Skin epidermis (tissue), 12 donors: ENCODE measurements around the gene CIPC.
A peak's percentile ranks its signal among the peaks of the same experiment; 100 is the strongest.

Source experiments
- H3K27ac ChIP-seq, 21 experiments: fragments of 200-600 bp; sonication (generic) in 11 of 21; one replicate each; pipeline ENCODE4 v1.5.0; 2020; ENCODE audit warnings: mild to moderate bottlenecking in 3 of 21, inconsistent platforms in 2 of 21, moderate library complexity in 2 of 21
- H3K4me3 ChIP-seq, 7 experiments: fragments of 200-600 bp; sonication (generic) in 2 of 7; one replicate each; pipeline ENCODE4 v1.5.0; 2020; ENCODE audit warnings: inconsistent platforms in 2 of 7, mild to moderate bottlenecking in 2 of 7, moderate library complexity in 1 of 7

Gene CIPC

GRCh38 chr14:77097700-77098528, at the start of gene CIPC:
TSS of gene CIPC (plus strand) at chr14:77098258. CDS start at chr14:77105709, 7,451 bp downstream.
- H3K4me3 ChIP-seq, result peak within 1 kb of the TSS; percentile 72 to 95 (median 82)

DNA sequence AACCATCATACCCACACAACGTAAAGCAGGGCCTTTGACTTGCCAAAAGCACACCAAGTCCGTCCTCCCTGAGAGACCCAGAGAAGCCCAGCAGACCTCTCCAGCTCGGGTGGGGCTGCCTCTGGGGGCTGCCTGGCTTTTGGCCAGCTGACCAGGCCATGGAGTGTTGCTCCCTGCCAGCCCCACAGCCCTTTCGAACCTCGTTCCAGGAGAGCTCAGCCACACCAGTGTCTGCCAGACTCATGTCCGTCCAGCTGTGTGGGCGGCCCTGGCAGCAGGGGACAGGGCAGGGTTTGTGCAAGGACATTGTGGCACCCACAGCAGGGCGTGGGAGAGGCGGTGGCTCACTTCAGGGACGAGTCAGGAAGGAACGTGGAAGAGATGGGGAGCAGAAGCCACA, 46.9 kb upstream of the CIPC start:
- peak overlapping the region in 15 of 21 experiments; percentile 4 to 78 (median 66) for H3K27ac ChIP-seq

More at GRCh38 chr14:77097700-77098528, at the start of gene CIPC:
- H3K27ac ChIP-seq, result peak within 1 kb of the TSS; percentile 90 to 98 (median 96)

GRCh38 chr14:77052281-77053044, 45.6 kb upstream of the CIPC start:
- Histone ChIP-seq H3K4me3 (no peak overlapping the region), H3K27ac (peak overlapping the region in 17 of 21 experiments; percentile 15 to 78 (median 47))

More for the DNA sequence above, 46.9 kb upstream of the CIPC start:
- H3K4me3 ChIP-seq, result no peak overlapping the region

DNA sequence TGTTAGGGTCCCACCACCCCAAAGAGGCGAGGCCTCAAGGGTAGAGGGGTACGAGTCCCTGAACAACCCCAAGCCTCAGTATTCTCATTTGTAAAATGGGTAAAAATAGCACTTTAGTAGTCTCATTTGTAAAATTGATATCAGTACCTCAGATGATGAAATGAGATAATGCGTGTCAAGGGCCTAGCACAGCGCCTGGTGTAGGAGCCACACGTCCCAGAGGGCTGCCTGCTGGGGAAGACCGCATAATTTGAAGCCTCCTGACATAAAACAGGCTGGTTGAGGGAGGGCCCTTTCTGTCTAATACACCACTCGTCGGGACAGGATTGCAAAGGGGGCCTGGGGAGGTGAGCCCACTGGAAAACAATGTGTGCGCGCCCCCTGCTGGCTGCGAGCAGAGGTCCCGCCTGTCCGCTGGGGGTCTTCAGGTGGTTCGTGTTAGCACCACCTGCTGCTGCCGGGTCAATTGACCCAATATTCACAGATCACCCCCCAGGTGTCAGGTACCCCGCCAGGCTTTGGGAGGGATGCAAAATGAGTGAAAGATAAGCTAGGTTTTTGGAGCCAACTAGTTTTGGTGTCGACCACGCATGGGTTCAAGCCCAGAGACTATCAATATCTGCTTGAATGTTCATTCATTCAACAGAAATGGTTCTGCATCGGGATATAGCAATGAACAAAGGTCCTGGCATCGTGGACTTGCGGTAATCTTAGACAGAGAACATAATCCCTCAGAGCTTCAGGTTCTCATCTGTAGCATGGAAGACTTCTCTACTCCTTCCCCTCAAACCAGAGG, 44.8 kb upstream of the CIPC start:
- no peak overlapping the region for H3K4me3 ChIP-seq
- peak overlapping the region in 15 of 21 experiments; percentile 15 to 78 (median 53) for H3K27ac ChIP-seq

- Histone ChIP-seq H3K27ac (peak overlapping the region in 4 of 21 experiments; percentile 8 to 30 (median 16)), H3K4me3 (no peak overlapping the region)
These were observed 42.8 kb upstream of the CIPC start for GRCh38 chr14:77055306-77055705.

GRCh38 chr14:77055981-77056380, 42.1 kb upstream of the CIPC start:
- Histone ChIP-seq H3K27ac (no peak overlapping the region), H3K4me3 (no peak overlapping the region)

DNA sequence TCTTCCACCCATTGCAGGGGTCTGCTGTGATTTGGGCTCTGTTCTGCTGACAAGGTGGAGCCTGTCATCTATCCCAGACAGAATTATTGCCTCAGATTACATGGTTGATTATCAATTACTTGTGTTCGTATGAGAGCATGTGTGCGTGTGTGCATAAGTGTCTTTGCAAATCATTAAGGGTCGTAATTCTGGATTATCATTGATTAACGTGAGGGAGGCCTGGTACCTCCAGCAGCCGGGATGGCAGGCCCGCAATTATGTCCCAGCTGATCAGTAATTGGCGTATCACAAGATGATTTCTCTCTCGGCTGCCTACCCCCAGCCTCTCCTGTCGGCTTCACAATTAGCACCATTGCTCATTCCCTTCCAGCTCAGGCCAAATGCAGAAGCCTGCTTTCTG, 39.9 kb upstream of the CIPC start:
- Histone ChIP-seq H3K27ac (peak overlapping the region in 1 of 21 experiments; percentile 23), H3K4me3 (no peak overlapping the region)

DNA sequence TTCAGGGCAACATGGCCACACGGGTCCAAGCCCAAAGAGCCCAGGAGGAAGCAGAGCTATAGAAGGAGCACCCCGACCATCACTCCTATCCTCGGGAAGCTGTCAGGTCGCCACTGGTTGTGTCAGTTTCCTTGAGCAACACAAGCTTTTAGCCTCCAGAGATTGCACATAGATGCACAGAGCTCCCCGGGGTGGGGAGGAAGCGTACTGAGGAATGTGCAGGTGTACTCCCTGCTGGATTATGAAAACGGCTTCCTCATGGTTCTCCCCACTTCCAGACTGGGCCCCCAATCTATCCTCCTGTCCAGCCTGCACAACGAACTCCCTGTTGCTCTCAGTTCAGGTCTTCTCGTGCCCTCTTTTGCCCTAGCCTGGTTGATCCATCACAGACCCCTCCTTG, 39.3 kb upstream of the CIPC start:
- no peak overlapping the region for H3K4me3 ChIP-seq
- peak overlapping the region in 6 of 21 experiments; percentile 23 to 53 (median 38) for H3K27ac ChIP-seq

GRCh38 chr14:77059276-77059915, 38.7 kb upstream of the CIPC start:
- Histone ChIP-seq H3K4me3 (no peak overlapping the region), H3K27ac (peak overlapping the region in 7 of 21 experiments; percentile 14 to 53 (median 33))

GRCh38 chr14:77061630-77062257, 36.3 kb upstream of the CIPC start:
- Histone ChIP-seq H3K27ac (peak overlapping the region in 1 of 21 experiments; percentile 4), H3K4me3 (no peak overlapping the region)

- Histone ChIP-seq H3K4me3 (no peak overlapping the region), H3K27ac (peak overlapping the region in 1 of 21 experiments; percentile 4)
These were observed 35.8 kb upstream of the CIPC start for GRCh38 chr14:77062261-77062660.

DNA sequence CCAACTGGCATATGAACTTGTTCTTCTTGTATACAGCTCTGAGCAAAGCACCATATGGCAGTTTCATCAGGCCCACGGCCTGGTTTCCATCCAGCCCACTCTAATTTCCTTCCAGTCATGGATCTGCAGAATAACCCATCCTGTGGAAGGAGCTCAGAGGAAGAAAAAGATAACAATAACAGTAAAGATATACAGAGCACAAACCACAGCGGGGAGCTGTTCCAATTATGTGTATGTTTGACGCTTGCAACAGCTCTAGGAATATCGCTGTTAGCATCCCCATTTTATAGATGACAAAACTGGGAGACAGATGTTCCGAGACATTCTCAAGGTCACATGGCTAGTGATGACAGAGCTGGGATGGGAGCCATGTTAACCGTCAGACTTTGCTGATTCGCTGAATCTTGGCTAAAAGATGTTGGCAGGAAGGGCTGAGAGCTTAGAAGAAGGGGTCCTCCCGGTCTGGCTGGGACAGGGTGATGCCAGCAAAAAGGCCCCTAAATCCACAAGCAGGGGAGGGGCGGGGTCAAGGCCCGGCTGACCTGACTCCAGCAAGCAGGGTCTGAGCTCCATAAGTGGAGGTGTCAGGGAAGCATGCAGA, 34.4 kb upstream of the CIPC start:
- Histone ChIP-seq H3K27ac (no peak overlapping the region), H3K4me3 (no peak overlapping the region)

DNA sequence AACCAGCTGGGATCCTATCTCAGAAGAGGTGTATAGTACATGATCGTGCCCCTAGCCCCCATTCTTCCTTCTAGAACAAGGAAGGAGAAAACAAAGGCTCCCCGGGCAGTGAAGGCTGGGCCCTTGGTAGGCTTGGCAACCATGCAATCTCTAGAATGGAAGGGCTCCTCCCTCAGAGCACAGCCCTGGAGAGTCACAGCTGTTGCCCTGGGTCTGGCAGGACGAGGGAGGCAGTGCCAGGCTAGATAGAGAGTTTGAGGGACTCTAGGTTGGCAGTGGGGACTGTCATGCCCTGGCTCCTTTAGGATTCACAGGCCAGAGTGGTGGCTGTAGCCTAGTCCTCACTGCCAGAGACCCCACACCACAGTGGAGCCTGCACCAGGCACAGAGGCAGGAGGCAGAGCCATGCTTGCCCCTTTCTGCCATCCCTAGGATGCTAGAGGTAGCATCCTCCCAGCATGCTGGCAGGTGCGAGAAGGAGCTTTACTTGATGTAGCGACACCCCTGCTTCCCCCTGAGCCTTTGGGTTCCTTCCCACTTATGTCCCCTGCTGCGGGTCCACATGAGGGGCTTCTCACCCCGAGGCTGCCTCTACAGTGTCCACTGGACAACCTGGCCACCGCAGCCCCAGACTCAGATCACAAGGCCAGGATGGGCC, 33.4 kb upstream of the CIPC start:
- peak overlapping the region in 1 of 21 experiments; percentile 6 for H3K27ac ChIP-seq

DNA sequence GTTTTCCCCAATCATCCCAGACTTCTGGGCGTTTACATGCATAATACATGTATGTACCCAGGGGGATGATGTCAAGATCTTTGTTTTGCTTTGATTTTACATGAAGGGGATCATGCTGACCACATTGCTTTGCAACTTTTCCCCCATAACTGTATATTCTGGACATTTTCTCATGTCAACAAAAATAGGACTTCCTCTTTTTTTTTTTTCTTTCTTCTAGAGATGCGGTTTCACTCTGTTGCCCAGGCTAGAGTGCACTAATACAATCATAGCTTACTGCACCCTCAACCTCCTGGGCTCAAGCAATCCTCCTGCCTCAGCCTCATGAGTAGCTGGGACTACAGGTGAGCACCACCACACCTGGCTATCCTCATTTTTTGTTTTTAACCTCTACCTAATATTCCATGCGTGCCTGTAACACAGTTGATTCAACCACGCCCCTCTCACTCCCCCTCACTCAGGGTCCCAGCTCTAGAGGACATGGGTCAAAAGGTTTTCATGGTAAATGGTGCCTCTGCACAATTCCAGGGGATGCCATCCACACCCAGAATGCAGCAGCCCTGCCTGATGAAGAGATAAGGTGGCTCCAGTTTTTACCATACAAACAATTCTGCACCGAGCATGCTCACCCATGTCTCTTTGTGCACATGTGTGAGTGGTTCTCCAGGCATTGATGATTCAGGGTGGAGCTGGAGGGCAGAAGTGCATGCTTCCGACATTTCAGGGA, 32.0 kb upstream of the CIPC start:
- H3K4me3 ChIP-seq, result no peak overlapping the region
- H3K27ac ChIP-seq, result no peak overlapping the region

More for the DNA sequence above, 33.4 kb upstream of the CIPC start:
- no peak overlapping the region for H3K4me3 ChIP-seq

- Histone ChIP-seq H3K4me3 (no peak overlapping the region), H3K27ac (peak overlapping the region in 1 of 21 experiments; percentile 21)
These were observed 31.4 kb upstream of the CIPC start for GRCh38 chr14:77066578-77067172.

DNA sequence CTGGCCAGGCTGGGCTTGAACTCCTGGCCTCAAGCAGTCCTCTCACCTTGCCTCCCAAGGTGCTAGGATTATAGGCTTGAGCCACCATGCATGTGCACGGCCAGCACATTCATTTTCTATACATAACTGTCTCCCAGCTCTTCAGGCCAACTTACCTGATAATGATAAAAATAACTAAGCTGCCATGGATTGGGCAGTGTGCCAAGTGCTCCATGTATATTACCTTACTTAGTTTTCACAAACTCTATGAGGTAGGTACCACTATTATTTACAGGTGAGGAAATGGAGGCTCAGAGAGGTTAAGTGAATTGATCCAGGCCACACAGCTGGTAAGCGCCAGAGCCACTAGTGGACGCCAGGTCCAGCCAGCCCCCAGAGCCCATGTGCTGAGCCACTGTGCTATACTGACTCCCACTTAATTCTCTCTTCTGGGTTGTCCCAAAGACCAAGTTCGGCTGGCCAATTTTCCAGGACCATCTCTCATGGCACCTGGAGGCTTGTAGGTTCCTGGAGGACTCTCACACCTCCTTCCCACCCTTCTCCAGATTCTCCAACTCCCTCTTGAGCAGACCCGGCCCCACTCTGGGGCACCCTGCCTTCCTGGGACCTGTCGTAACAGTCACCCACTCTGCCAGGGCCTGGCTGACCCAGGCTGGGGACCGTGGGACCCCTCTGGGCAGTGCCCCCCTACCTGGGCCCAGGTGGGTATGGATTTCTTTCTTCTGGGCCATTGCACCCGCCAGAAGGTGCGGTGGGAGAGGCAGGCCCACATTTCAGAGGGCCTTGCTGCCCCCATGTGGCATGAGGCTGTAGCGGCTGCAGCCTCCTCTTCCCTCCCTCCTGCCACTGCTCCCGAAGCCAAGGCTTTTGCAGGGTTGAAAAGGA, 30.2 kb upstream of the CIPC start:
- Histone ChIP-seq H3K4me3 (no peak overlapping the region), H3K27ac (peak overlapping the region in 3 of 21 experiments; percentile 13 to 65 (median 38))
